GM23338 (cell line): ENCODE results near the gene NEO1. TPM values are rescaled to one million over a fixed set of nuclear protein-coding genes. Genes with fewer than 3 reads are reported as not detected.

Experiments used
- ATAC-seq: fragments of 200-7000 bp; cut with Tn5 transposase; 3 replicates; pipeline ENCODE4 v1.9.1; 2020
- DNase-seq: peaks from one replicate; pipeline ENCODE4 v3.0.0-alpha.2; 2015; ENCODE audit warnings: low spot score
- H2AFZ ChIP-seq: fragments of 200-600 bp; sonication (generic); 2 replicates; pipeline ENCODE4 v1.8.0; 2016; ENCODE audit warnings: antibody characterized with exemption, mild to moderate bottlenecking, moderate library complexity
- H3F3A ChIP-seq: fragments of 200-600 bp; sonication (generic); replicated peaks from 2 replicates; pipeline ENCODE4 v1.8.0; 2017; ENCODE audit warnings: antibody characterized with exemption, mixed run types, low read depth
- H3K27ac ChIP-seq: fragments of 200-600 bp; sonication (generic); 2 replicates; pipeline ENCODE4 v1.6.1; 2016; ENCODE audit warnings: low read depth
- H3K27me3 ChIP-seq: fragments of 200-600 bp; sonication (generic); 2 replicates; pipeline ENCODE4 v1.8.0; 2016; ENCODE audit warnings: mild to moderate bottlenecking, mixed run types, moderate library complexity; ENCODE audit not compliant: insufficient read depth
- H3K36me3 ChIP-seq: fragments of 200-600 bp; sonication (generic); 2 replicates; pipeline ENCODE4 v1.8.0; 2016; ENCODE audit warnings: mild to moderate bottlenecking; ENCODE audit not compliant: insufficient read depth
- H3K4me1 ChIP-seq: fragments of 200-600 bp; sonication (generic); 2 replicates; pipeline ENCODE4 v1.8.0; 2016; ENCODE audit warnings: mild to moderate bottlenecking, moderate library complexity; ENCODE audit not compliant: insufficient read depth
- H3K4me2 ChIP-seq: fragments of 200-600 bp; sonication (generic); 2 replicates; pipeline ENCODE4 v1.7.1; 2017; ENCODE audit warnings: mixed run types
- H3K4me3 ChIP-seq: fragments of 200-600 bp; sonication (generic); 2 replicates; pipeline ENCODE4 v1.6.1; 2016; ENCODE audit warnings: mixed run types
- H3K79me2 ChIP-seq: fragments of 200-600 bp; sonication (generic); replicated peaks from 2 replicates; pipeline ENCODE4 v1.8.0; 2017; ENCODE audit warnings: mild to moderate bottlenecking; ENCODE audit not compliant: insufficient read depth
- H3K9me2 ChIP-seq: fragments of 200-600 bp; sonication (generic); 2 replicates; pipeline ENCODE4 v1.8.0; 2017; ENCODE audit not compliant: insufficient read depth
- H4K20me1 ChIP-seq: fragments of 200-600 bp; sonication (generic); replicated peaks from 2 replicates; pipeline ENCODE4 v1.8.0; 2017; ENCODE audit warnings: mild to moderate bottlenecking; ENCODE audit not compliant: insufficient read depth
- H3K27ac Mint-ChIP-seq: 2 replicates; pipeline ENCODE4 v1.8.0; 2020; ENCODE audit warnings: inconsistent platforms, mild to moderate bottlenecking, moderate library complexity, mixed read lengths
- H3K27me3 Mint-ChIP-seq: 3 replicates; pipeline ENCODE4 v1.8.0; 2022; ENCODE audit warnings: low read depth, mild to moderate bottlenecking, moderate library complexity, mixed read lengths, inconsistent platforms; ENCODE audit not compliant: insufficient read depth, poor library complexity
- H3K36me3 Mint-ChIP-seq: 3 replicates; pipeline ENCODE4 v1.8.0; 2021; ENCODE audit warnings: low read depth, mild to moderate bottlenecking, inconsistent platforms, moderate library complexity, mixed read lengths
- H3K4me1 Mint-ChIP-seq: 3 replicates; pipeline ENCODE4 v1.8.0; 2020; ENCODE audit warnings: mild to moderate bottlenecking, inconsistent platforms, mixed read lengths
- H3K4me3 Mint-ChIP-seq: 3 replicates; pipeline ENCODE4 v1.8.0; 2021; ENCODE audit warnings: moderate library complexity, mild to moderate bottlenecking, inconsistent platforms, mixed read lengths
- H3K9me3 Mint-ChIP-seq: 3 replicates; pipeline ENCODE4 v1.8.0; 2020; ENCODE audit warnings: moderate library complexity, mild to moderate bottlenecking, inconsistent platforms, mixed read lengths
- CTCF ChIP-seq, 2 experiments: fragments of 200-600 bp in 1 of 2; sonication (generic) in 1 of 2; conservative IDR thresholded peaks; 2 replicates each; pipeline versions ENCODE4 v1.5.1 to v1.6.1; 2016 to 2017; ENCODE audit warnings: antibody characterized with exemption in 2 of 2, low read depth in 2 of 2, mild to moderate bottlenecking in 2 of 2, moderate library complexity in 1 of 2
- EZH2phosphoT487 ChIP-seq: fragments of 200-600 bp; sonication (generic); IDR thresholded peaks from one replicate; pipeline ENCODE4 v1.8.1; 2018; ENCODE audit warnings: antibody characterized with exemption; ENCODE audit not compliant: unreplicated experiment
- JUNB ChIP-seq: IDR thresholded peaks from one replicate; pipeline ENCODE4 v1.6.1; 2016; ENCODE audit warnings: antibody characterized with exemption; ENCODE audit not compliant: unreplicated experiment
- NANOG ChIP-seq: IDR thresholded peaks from 2 replicates; pipeline ENCODE4 v1.6.1; 2016; ENCODE audit warnings: antibody characterized with exemption, borderline replicate concordance
- POLR2AphosphoS5 ChIP-seq: IDR thresholded peaks from 2 replicates; pipeline ENCODE4 v1.6.1; 2016; ENCODE audit warnings: antibody characterized with exemption, low read depth
- STAT1 ChIP-seq: IDR thresholded peaks from one replicate; pipeline ENCODE4 v1.6.1; 2016; ENCODE audit warnings: antibody characterized with exemption; ENCODE audit not compliant: unreplicated experiment
- ZNF114 ChIP-seq: fragments of 250-450 bp; sonication (Bioruptor Pico); IDR thresholded peaks from 2 replicates; pipeline ENCODE4 v1.5.0; 2020; ENCODE audit warnings: mild to moderate bottlenecking, moderate library complexity
- ZNF331 ChIP-seq: fragments of 250-450 bp; sonication (Bioruptor Pico); IDR thresholded peaks from 2 replicates; pipeline ENCODE4 v1.5.0; 2020; ENCODE audit warnings: low read depth, mild to moderate bottlenecking, moderate library complexity
- polyA plus RNA-seq: library from polyadenylated mRNA; unstranded; fragments of >200 nt; fragmentation: Nextera tagmentation; extraction: Ambion mirVana; gene quantifications from 2 replicates; pipeline ENCODE4 v1.2.1, GENCODE V29; 2016
- total RNA-seq: library from RNA; depleted of rRNA; stranded (reverse); fragments of >200 nt; shearing (Covaris generic); gene quantifications from 2 replicates; pipeline ENCODE4 v1.2.3, GENCODE V29; 2014
- TF ChIP-seq, protein P1 (sequence below): IDR thresholded peaks from one replicate; pipeline ENCODE4 v1.6.1; 2018; ENCODE audit warnings: antibody characterized with exemption; ENCODE audit not compliant: unreplicated experiment
- TF ChIP-seq, protein P2 (sequence below): IDR thresholded peaks from 2 replicates; pipeline ENCODE4 v1.6.1; 2016; ENCODE audit warnings: antibody characterized with exemption

Gene NEO1
- total and polyA plus RNA-seq, 2 experiments from 2014 or later = 8.4 to 45.8 TPM

DNA sequence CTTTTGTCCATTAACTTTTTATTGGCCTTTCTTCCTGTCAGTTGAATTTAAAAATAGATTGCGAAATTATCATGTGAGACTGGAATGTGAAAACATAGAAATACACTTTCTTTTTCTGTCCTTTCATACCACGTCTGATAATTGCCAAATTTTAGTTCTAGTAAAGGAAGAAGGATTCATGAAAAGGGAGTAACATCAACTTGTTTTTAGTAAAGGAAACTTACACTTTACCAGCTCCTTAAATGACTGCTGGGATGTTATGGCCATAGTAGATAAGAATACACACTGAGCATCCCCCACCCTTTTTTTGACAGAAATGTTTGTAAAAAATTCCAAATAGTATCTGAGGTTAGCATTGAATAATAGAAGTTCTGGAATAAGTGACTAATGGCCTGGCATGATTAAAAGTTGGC is 137.9 kb downstream of the NEO1 start (continued):
- TF ChIP-seq, protein P1, sequence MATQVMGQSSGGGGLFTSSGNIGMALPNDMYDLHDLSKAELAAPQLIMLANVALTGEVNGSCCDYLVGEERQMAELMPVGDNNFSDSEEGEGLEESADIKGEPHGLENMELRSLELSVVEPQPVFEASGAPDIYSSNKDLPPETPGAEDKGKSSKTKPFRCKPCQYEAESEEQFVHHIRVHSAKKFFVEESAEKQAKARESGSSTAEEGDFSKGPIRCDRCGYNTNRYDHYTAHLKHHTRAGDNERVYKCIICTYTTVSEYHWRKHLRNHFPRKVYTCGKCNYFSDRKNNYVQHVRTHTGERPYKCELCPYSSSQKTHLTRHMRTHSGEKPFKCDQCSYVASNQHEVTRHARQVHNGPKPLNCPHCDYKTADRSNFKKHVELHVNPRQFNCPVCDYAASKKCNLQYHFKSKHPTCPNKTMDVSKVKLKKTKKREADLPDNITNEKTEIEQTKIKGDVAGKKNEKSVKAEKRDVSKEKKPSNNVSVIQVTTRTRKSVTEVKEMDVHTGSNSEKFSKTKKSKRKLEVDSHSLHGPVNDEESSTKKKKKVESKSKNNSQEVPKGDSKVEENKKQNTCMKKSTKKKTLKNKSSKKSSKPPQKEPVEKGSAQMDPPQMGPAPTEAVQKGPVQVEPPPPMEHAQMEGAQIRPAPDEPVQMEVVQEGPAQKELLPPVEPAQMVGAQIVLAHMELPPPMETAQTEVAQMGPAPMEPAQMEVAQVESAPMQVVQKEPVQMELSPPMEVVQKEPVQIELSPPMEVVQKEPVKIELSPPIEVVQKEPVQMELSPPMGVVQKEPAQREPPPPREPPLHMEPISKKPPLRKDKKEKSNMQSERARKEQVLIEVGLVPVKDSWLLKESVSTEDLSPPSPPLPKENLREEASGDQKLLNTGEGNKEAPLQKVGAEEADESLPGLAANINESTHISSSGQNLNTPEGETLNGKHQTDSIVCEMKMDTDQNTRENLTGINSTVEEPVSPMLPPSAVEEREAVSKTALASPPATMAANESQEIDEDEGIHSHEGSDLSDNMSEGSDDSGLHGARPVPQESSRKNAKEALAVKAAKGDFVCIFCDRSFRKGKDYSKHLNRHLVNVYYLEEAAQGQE = no peak
- TF ChIP-seq NANOG (no peak), CTCF (conservative IDR thresholded peaks at IDR 0.05; ENCODE audit: low read depth in 2 of 2) (no peak), JUNB (no peak), POLR2AphosphoS5 (no peak), ZNF114 (CRISPR knock-in tag) (no peak), STAT1 (no peak), EZH2phosphoT487 (no peak), ZNF331 (no peak)
- TF ChIP-seq, protein P2, sequence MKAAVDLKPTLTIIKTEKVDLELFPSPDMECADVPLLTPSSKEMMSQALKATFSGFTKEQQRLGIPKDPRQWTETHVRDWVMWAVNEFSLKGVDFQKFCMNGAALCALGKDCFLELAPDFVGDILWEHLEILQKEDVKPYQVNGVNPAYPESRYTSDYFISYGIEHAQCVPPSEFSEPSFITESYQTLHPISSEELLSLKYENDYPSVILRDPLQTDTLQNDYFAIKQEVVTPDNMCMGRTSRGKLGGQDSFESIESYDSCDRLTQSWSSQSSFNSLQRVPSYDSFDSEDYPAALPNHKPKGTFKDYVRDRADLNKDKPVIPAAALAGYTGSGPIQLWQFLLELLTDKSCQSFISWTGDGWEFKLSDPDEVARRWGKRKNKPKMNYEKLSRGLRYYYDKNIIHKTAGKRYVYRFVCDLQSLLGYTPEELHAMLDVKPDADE = no peak

DNA sequence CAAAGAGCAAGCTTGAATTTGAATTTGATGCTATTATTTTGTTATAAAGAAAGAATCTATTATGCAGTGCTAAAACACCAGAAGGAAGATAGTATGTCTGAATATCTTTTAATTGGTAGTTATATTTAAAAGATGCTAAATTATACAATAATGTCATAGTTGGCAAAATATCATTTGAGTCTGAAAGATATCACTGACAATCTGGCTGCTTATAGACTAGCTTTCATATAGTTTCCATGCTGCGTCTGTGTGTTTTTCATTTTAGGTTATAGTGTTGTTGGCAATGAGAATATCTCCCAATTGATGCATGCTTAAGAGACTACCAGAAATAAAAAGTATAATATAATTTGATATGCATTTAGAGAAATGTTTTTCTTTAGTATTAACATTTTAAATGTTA is 142.9 kb downstream of the NEO1 start:
- Histone ChIP-seq H4K20me1 (no peaks in the 10 kb centered on the region), H2AFZ (no peak overlapping the region), H3K36me3 (no peaks in the 10 kb centered on the region), H3K27ac (no peak overlapping the region), H3K4me1 (no peaks in the 10 kb centered on the region), H3K4me3 (no peak overlapping the region), H3K9me2 (no peaks in the 10 kb centered on the region), H3K4me2 (no peak overlapping the region), H3K79me2 (no peaks in the 10 kb centered on the region), H3F3A (no peaks in the 10 kb centered on the region), H3K27me3 (no peaks in the 10 kb centered on the region)
- no peaks in the 10 kb centered on the region for H3K27me3 Mint-ChIP-seq
- ATAC-seq (no peak), DNase-seq (no peak)
- no peak overlapping the region for H3K4me3 Mint-ChIP-seq
- no peak overlapping the region for H3K27ac Mint-ChIP-seq
- H3K36me3 Mint-ChIP-seq = peaks cover 7% of the 10 kb centered on the region; the same call in 1 of the 3 replicates
- no peaks in the 10 kb centered on the region for H3K9me3 Mint-ChIP-seq
- H3K4me1 Mint-ChIP-seq = no peaks in the 10 kb centered on the region
- TF ChIP-seq JUNB (no peak), ZNF114 (CRISPR knock-in tag) (no peak), CTCF (conservative IDR thresholded peaks at IDR 0.05; ENCODE audit: low read depth in 2 of 2) (no peak), NANOG (no peak)
- TF ChIP-seq, protein P2 = no peak
